ENCODE measurements around the gene TPM2. TPM values are rescaled to one million over a fixed set of nuclear protein-coding genes. Genes with fewer than 3 reads are reported as not detected.

The TPM2 gene
- total and polyA plus RNA-seq, 4 donors: 4.2 to 31.4 (median 14.0) TPM

DNA sequence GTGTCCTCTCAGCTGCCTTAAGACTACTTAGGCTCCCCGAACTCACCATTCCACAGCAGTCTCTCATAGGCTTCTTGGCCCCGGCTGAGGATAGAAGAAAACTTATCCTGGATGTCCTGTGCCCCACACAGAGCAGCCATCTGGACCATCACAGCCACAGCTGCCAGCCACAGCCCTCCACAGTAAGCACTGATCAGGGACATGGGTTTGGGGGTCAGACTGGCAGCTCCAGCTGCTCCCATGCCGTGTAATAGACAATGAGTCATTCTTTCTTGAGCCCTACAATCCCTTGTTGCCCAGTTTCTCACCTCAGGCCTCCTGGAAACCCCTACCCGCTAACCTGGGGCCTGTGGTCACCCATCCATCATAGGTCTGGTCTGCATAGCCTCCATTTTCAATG is 48.5 kb upstream of the TPM2 start:
- Histone ChIP-seq H3K9ac (ENCODE audit: low read depth in 1 of 2, low read length in 2 of 2) (no peak overlapping the region), H3K27me3 (ENCODE audit: control insufficient read depth in 4 of 4, insufficient read depth in 4 of 4, low read length in 3 of 4) (no peaks in the 10 kb centered on the region), H3K9me3 (ENCODE audit: control insufficient read depth in 4 of 4, low read length in 3 of 4) (no peaks in the 10 kb centered on the region), H3K36me3 (ENCODE audit: control insufficient read depth in 4 of 4, insufficient read depth in 3 of 4, low read depth in 1 of 4, low read length in 3 of 4) (peaks cover 20 to 71% (median 59%) of the 10 kb centered on the region in 4 donors), H3K4me3 (ENCODE audit: low read depth in 1 of 3, low read length in 3 of 3) (no peak overlapping the region), H3K4me1 (ENCODE audit: control insufficient read depth in 4 of 4, insufficient read depth in 4 of 4, low read length in 3 of 4) (peaks cover 2 to 12% (median 6%) of the 10 kb centered on the region in 4 donors), H3K27ac (ENCODE audit: low read depth in 1 of 2, low read length in 2 of 2) (no peak overlapping the region)
- 94% methylated on average over 4 of the region's 4 CpGs for WGBS
- TF ChIP-seq SP1 (IDR thresholded peaks at IDR 0.05) (no peak), JUND (IDR thresholded peaks at IDR 0.05) (no peak), YY1 (IDR thresholded peaks at IDR 0.05) (no peak)
- DNase-seq (ENCODE audit: low spot score): no peak

DNA sequence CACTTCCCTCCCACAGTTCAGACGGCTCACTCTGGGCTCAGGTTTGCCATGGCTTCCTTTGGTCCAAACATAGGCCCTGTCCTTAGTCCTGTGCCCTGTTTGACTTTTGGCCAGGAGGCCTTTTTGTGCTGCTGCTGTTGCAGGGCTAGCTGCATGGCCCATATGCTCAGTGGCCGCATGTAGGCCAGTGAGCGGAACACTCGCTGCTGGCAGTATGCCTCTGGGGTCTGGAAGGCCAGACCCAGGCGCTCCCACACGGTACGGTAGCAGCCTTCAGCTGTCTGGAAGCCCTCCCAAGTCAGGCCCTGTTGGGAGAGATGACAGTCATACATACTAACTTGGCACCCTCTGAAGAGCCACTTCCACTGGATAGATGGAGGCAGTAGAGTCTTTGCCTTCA is 47.4 kb upstream of the TPM2 start:
- TF ChIP-seq, protein P1, sequence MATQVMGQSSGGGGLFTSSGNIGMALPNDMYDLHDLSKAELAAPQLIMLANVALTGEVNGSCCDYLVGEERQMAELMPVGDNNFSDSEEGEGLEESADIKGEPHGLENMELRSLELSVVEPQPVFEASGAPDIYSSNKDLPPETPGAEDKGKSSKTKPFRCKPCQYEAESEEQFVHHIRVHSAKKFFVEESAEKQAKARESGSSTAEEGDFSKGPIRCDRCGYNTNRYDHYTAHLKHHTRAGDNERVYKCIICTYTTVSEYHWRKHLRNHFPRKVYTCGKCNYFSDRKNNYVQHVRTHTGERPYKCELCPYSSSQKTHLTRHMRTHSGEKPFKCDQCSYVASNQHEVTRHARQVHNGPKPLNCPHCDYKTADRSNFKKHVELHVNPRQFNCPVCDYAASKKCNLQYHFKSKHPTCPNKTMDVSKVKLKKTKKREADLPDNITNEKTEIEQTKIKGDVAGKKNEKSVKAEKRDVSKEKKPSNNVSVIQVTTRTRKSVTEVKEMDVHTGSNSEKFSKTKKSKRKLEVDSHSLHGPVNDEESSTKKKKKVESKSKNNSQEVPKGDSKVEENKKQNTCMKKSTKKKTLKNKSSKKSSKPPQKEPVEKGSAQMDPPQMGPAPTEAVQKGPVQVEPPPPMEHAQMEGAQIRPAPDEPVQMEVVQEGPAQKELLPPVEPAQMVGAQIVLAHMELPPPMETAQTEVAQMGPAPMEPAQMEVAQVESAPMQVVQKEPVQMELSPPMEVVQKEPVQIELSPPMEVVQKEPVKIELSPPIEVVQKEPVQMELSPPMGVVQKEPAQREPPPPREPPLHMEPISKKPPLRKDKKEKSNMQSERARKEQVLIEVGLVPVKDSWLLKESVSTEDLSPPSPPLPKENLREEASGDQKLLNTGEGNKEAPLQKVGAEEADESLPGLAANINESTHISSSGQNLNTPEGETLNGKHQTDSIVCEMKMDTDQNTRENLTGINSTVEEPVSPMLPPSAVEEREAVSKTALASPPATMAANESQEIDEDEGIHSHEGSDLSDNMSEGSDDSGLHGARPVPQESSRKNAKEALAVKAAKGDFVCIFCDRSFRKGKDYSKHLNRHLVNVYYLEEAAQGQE (IDR thresholded peaks at IDR 0.05): no peak
- TF ChIP-seq FOXA2 (IDR thresholded peaks at IDR 0.05) (no peak), EGR1 (IDR thresholded peaks at IDR 0.05; ENCODE audit: low read depth in 2 of 2) (no peak), RXRA (IDR thresholded peaks at IDR 0.05) (no peak), HNF4G (IDR thresholded peaks at IDR 0.05) (no peak), TAF1 (conservative IDR thresholded peaks at IDR 0.05) (no peak), SP1 (IDR thresholded peaks at IDR 0.05) (no peak), GABPA (IDR thresholded peaks at IDR 0.05 in 1 of 2, conservative IDR thresholded peaks at IDR 0.05 in 1 of 2) (no peak), FOXA1 (IDR thresholded peaks at IDR 0.05) (no peak)
- TF ChIP-seq, protein P2, sequence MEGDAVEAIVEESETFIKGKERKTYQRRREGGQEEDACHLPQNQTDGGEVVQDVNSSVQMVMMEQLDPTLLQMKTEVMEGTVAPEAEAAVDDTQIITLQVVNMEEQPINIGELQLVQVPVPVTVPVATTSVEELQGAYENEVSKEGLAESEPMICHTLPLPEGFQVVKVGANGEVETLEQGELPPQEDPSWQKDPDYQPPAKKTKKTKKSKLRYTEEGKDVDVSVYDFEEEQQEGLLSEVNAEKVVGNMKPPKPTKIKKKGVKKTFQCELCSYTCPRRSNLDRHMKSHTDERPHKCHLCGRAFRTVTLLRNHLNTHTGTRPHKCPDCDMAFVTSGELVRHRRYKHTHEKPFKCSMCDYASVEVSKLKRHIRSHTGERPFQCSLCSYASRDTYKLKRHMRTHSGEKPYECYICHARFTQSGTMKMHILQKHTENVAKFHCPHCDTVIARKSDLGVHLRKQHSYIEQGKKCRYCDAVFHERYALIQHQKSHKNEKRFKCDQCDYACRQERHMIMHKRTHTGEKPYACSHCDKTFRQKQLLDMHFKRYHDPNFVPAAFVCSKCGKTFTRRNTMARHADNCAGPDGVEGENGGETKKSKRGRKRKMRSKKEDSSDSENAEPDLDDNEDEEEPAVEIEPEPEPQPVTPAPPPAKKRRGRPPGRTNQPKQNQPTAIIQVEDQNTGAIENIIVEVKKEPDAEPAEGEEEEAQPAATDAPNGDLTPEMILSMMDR (IDR thresholded peaks at IDR 0.05; ENCODE audit: low read depth, low read length, missing input control): no peak
- TF ChIP-seq, protein P3, sequence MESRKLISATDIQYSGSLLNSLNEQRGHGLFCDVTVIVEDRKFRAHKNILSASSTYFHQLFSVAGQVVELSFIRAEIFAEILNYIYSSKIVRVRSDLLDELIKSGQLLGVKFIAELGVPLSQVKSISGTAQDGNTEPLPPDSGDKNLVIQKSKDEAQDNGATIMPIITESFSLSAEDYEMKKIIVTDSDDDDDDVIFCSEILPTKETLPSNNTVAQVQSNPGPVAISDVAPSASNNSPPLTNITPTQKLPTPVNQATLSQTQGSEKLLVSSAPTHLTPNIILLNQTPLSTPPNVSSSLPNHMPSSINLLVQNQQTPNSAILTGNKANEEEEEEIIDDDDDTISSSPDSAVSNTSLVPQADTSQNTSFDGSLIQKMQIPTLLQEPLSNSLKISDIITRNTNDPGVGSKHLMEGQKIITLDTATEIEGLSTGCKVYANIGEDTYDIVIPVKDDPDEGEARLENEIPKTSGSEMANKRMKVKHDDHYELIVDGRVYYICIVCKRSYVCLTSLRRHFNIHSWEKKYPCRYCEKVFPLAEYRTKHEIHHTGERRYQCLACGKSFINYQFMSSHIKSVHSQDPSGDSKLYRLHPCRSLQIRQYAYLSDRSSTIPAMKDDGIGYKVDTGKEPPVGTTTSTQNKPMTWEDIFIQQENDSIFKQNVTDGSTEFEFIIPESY (IDR thresholded peaks at IDR 0.05): no peak
- 85% methylated on average over 7 of the region's 7 CpGs for WGBS
- H3K9ac ChIP-seq (ENCODE audit: low read depth in 1 of 2, low read length in 2 of 2): no peak overlapping the region
- peaks cover 2 to 20% (median 10%) of the 10 kb centered on the region in 4 donors for H3K4me1 ChIP-seq (ENCODE audit: control insufficient read depth in 4 of 4, insufficient read depth in 4 of 4, low read length in 3 of 4)
- H3K9me3 ChIP-seq (ENCODE audit: control insufficient read depth in 4 of 4, low read length in 3 of 4): no peaks in the 10 kb centered on the region
- peaks cover 20 to 66% (median 49%) of the 10 kb centered on the region in 4 donors for H3K36me3 ChIP-seq (ENCODE audit: control insufficient read depth in 4 of 4, insufficient read depth in 3 of 4, low read depth in 1 of 4, low read length in 3 of 4)
- no peaks in the 10 kb centered on the region for H3K27me3 ChIP-seq (ENCODE audit: control insufficient read depth in 4 of 4, insufficient read depth in 4 of 4, low read length in 3 of 4)
- DNase-seq (ENCODE audit: low spot score): no peak
- no peak overlapping the region for H3K27ac ChIP-seq (ENCODE audit: low read depth in 1 of 2, low read length in 2 of 2)
- no peak overlapping the region for H3K4me3 ChIP-seq (ENCODE audit: low read depth in 1 of 3, low read length in 3 of 3)
